HL-60 (cell line): ENCODE measurements around the gene KLHL30.

Experiments used
- GABPA ChIP-seq: IDR thresholded peaks from 2 replicates; pipeline ENCODE4 v1.6.1; 2012; ENCODE audit warnings: low read depth
- POLR2AphosphoS5 ChIP-seq: IDR thresholded peaks from 2 replicates; pipeline ENCODE4 v1.6.1; 2012; ENCODE audit warnings: low read depth
- SPI1 ChIP-seq: IDR thresholded peaks from 2 replicates; pipeline ENCODE4 v1.6.1; 2012; ENCODE audit warnings: low read depth, mild to moderate bottlenecking, borderline replicate concordance
- TF ChIP-seq, protein P1 (sequence below): IDR thresholded peaks from one replicate; pipeline ENCODE4 v1.5.1; 2011; ENCODE audit warnings: low read length, control low read depth, inconsistent platforms; ENCODE audit not compliant: insufficient read depth
- TF ChIP-seq, protein P2 (sequence below): IDR thresholded peaks from 2 replicates; pipeline ENCODE4 v1.6.1; 2012; ENCODE audit warnings: low read depth; ENCODE audit not compliant: insufficient replicate concordance

DNA sequence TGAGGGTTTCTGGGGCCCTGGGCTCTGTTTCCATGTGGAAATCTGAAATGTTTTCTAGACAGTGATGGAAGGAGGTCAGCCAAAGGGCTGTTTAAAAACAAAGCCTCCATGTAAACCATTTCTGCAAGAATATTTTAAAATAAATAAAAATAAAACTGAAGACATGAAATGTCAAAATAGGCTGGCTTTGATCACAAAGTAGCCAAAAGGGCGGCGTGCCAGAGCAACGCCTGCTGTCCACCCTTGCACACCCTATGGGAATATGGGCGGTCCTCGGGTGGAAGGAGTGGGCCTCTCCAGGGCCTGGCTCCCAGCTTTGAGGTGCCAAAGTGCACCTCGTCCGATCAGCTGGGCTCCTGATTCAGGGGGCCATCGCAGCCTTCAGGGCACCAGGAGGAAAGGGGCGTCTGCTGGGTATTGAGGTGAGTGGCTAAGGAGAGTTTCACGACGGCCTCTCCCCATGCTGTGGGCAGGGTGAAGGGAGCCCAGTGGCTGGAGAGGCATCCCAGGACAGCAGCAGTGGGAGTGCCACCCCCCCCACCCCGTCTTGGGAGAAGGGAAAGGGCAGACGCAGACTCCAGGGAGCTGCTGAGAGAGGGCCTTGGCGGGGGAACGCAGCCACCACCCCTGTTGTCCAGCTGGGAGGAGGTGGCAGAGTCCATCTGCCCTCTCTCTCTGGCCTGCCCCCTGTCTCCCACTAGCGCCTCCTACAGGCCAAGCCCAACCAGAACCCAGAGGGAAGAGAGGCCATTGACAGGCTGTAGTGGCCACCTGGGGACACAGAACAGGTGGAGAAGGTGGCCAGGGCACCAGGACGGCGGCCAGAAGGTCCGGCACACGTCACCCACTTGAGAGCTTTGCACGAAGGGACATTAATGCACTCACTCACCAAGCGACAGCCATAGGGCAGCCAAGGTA lies 14.6 kb downstream of the KLHL30 start:
- TF ChIP-seq GABPA (no peak), POLR2AphosphoS5 (no peak), SPI1 (no peak)
- TF ChIP-seq, protein P1, sequence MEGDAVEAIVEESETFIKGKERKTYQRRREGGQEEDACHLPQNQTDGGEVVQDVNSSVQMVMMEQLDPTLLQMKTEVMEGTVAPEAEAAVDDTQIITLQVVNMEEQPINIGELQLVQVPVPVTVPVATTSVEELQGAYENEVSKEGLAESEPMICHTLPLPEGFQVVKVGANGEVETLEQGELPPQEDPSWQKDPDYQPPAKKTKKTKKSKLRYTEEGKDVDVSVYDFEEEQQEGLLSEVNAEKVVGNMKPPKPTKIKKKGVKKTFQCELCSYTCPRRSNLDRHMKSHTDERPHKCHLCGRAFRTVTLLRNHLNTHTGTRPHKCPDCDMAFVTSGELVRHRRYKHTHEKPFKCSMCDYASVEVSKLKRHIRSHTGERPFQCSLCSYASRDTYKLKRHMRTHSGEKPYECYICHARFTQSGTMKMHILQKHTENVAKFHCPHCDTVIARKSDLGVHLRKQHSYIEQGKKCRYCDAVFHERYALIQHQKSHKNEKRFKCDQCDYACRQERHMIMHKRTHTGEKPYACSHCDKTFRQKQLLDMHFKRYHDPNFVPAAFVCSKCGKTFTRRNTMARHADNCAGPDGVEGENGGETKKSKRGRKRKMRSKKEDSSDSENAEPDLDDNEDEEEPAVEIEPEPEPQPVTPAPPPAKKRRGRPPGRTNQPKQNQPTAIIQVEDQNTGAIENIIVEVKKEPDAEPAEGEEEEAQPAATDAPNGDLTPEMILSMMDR, result no peak
- TF ChIP-seq, protein P2, sequence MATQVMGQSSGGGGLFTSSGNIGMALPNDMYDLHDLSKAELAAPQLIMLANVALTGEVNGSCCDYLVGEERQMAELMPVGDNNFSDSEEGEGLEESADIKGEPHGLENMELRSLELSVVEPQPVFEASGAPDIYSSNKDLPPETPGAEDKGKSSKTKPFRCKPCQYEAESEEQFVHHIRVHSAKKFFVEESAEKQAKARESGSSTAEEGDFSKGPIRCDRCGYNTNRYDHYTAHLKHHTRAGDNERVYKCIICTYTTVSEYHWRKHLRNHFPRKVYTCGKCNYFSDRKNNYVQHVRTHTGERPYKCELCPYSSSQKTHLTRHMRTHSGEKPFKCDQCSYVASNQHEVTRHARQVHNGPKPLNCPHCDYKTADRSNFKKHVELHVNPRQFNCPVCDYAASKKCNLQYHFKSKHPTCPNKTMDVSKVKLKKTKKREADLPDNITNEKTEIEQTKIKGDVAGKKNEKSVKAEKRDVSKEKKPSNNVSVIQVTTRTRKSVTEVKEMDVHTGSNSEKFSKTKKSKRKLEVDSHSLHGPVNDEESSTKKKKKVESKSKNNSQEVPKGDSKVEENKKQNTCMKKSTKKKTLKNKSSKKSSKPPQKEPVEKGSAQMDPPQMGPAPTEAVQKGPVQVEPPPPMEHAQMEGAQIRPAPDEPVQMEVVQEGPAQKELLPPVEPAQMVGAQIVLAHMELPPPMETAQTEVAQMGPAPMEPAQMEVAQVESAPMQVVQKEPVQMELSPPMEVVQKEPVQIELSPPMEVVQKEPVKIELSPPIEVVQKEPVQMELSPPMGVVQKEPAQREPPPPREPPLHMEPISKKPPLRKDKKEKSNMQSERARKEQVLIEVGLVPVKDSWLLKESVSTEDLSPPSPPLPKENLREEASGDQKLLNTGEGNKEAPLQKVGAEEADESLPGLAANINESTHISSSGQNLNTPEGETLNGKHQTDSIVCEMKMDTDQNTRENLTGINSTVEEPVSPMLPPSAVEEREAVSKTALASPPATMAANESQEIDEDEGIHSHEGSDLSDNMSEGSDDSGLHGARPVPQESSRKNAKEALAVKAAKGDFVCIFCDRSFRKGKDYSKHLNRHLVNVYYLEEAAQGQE, result no peak
